CD4-positive, alpha-beta T cell (primary cell): Measurements from ENCODE around the gene KRTAP2-3. TPM values are rescaled to one million over a fixed set of nuclear protein-coding genes. Genes with fewer than 3 reads are reported as not detected.
"Not testable (repeated sequence)": the region's sequence is repeated elsewhere in the genome, so short reads cannot be mapped to it uniquely, and the experiment has no call there.

Source experiments
- ATAC-seq: fragments of 200-7000 bp; cut with Tn5 transposase; one replicate; pipeline ENCODE4 v1.10.0; 2022; ENCODE audit warnings: mild to moderate bottlenecking; ENCODE audit not compliant: poor library complexity
- CTCF ChIA-PET: fragments of 350-600 bp; sonication (Branson Sonifier 250); formaldehyde crosslinking; loops from one replicate; lab custom pipeline; 2021; ENCODE audit warnings: antibody characterized with exemption, inconsistent platforms; lab: Charles Lee
- POLR2A ChIA-PET: fragments of 350-600 bp; sonication (Branson Sonifier 250); formaldehyde crosslinking; loops from one replicate; lab custom pipeline; 2021; ENCODE audit warnings: antibody characterized with exemption, inconsistent platforms; lab: Charles Lee
- DNase-seq, 14 experiments: peaks; one replicate each; pipeline ENCODE4 v3.0.0-alpha.2; 2013 to 2020; ENCODE audit warnings: mixed read lengths in 2 of 14
- H3K27ac ChIP-seq, 2 donors: one replicate each; pipeline versions ENCODE4 v1.5.1 to v1.7.0; 2013; ENCODE audit warnings: low read length in 2 of 2, low read depth in 1 of 2, mild to moderate bottlenecking in 1 of 2
- H3K27me3 ChIP-seq, 2 experiments: 1 replicate in 1 of 2; 2 replicates in 1 of 2; pipeline versions ENCODE4 v1.6.1 to v1.7.0; 2013; ENCODE audit warnings: low read length in 2 of 2, control low read depth in 1 of 2, mild to moderate bottlenecking in 1 of 2, moderate library complexity in 1 of 2; ENCODE audit not compliant: insufficient read depth in 2 of 2, control insufficient read depth in 1 of 2
- H3K36me3 ChIP-seq: one replicate; pipeline ENCODE4 v1.6.1; 2013; ENCODE audit warnings: low read length, control low read depth; ENCODE audit not compliant: insufficient read depth
- H3K4me1 ChIP-seq: one replicate; pipeline ENCODE4 v1.6.1; 2013; ENCODE audit warnings: low read length, control low read depth; ENCODE audit not compliant: insufficient read depth
- H3K4me3 ChIP-seq: one replicate; pipeline ENCODE4 v1.5.1; 2013; ENCODE audit warnings: mild to moderate bottlenecking, low read length, moderate library complexity
- H3K9me3 ChIP-seq, 2 experiments: 1 replicate in 1 of 2; 2 replicates in 1 of 2; pipeline versions ENCODE4 v1.6.1 to v1.7.0; 2013; ENCODE audit warnings: low read length in 2 of 2, mild to moderate bottlenecking in 2 of 2, control low read depth in 1 of 2, moderate library complexity in 1 of 2; ENCODE audit not compliant: control insufficient read depth in 1 of 2, insufficient read depth in 1 of 2
- H3K27ac Mint-ChIP-seq: one replicate; pipeline ENCODE4 v1.8.0; 2020; ENCODE audit warnings: mixed read lengths
- H3K27me3 Mint-ChIP-seq: one replicate; pipeline ENCODE4 v1.8.0; 2021; ENCODE audit warnings: mixed read lengths
- H3K36me3 Mint-ChIP-seq: one replicate; pipeline ENCODE4 v1.8.0; 2021; ENCODE audit warnings: low read depth, mixed read lengths
- H3K4me1 Mint-ChIP-seq: one replicate; pipeline ENCODE4 v1.8.0; 2021; ENCODE audit warnings: low read depth, mixed read lengths
- H3K4me3 Mint-ChIP-seq: one replicate; pipeline ENCODE4 v1.8.0; 2020; ENCODE audit warnings: mild to moderate bottlenecking, mixed read lengths
- H3K9me3 Mint-ChIP-seq: one replicate; pipeline ENCODE4 v1.8.0; 2020; ENCODE audit warnings: mixed read lengths
- CTCF ChIP-seq: fragments of 200-600 bp; IDR thresholded peaks from one replicate; pipeline ENCODE4 v1.8.0; 2022; ENCODE audit warnings: antibody characterized with exemption, mild to moderate bottlenecking
- intact Hi-C, 2 experiments: fragments of 100-400 bp; cut with DNase I in 1 of 2; cut with micrococcal nuclease in 1 of 2; formaldehyde crosslinking; loops; one replicate each; pipeline versions ENCODE4 v1.15.1 to v1.9.0; 2023 to 2025; cut with DNase I, micrococcal nuclease
- polyA plus RNA-seq, 2 donors: library from polyadenylated mRNA; unstranded; fragments of 120-200 nt; gene quantifications; one replicate each; pipeline ENCODE4 v1.2.1, GENCODE V29; 2013
- total RNA-seq, 174 experiments: library from RNA in 2 of 174; stranded (reverse) in 2 of 174; gene quantifications; one replicate each; pipeline ENCODE4 v1.2.3 and lab custom pipeline; 2021 to 2026

The KRTAP2-3 gene
- total RNA-seq (not detected), total RNA-seq (lab: John Stamatoyannopoulos, UW) (0 reads per million in 172 experiments)
- polyA plus RNA-seq (2013, experiment 1 of 2) = not detected
- polyA plus RNA-seq (2013, experiment 2 of 2) = not detected

GRCh38 chr17:41060052-41060604 lies at the start of gene KRTAP2-3:
Gene KRTAP2-3 (minus strand): TSS chr17:41060114. CDS start chr17:41060050, 64 bp downstream.
- ChIA-PET CTCF (no interaction called here), POLR2A (no interaction called here)
- Mint-ChIP-seq H3K4me1 (no peaks in the 10 kb centered on the region), H3K9me3 (peaks cover 7% of the 10 kb centered on the region), H3K27me3 (peaks cover 74% of the 10 kb centered on the region), H3K36me3 (no peaks in the 10 kb centered on the region), H3K27ac (no peak within 1 kb of the TSS), H3K4me3 (no peak within 1 kb of the TSS)
- no peaks in the 10 kb centered on the region for H3K9me3 ChIP-seq
- no peak within 1 kb of the TSS for H3K4me3 ChIP-seq
- H3K4me1 ChIP-seq = no peaks in the 10 kb centered on the region
- no peaks in the 10 kb centered on the region for H3K36me3 ChIP-seq
- DNase-seq (no peak), ATAC-seq (no peak)
- TF ChIP-seq CTCF = no peak
- H3K27me3 ChIP-seq = peaks cover 0 to 10% of the 10 kb centered on the region in 2 experiments
- intact Hi-C loops = no loop called here
- no peak within 1 kb of the TSS for H3K27ac ChIP-seq

- CTCF ChIA-PET, DNase-seq, POLR2A ChIA-PET, H3K9me3 Mint-ChIP-seq, intact Hi-C loops, H3K36me3 ChIP-seq, H3K4me3 Mint-ChIP-seq, H3K4me3 ChIP-seq, H3K27me3 ChIP-seq, H3K4me1 Mint-ChIP-seq, H3K9me3 ChIP-seq, H3K36me3 Mint-ChIP-seq, H3K4me1 ChIP-seq, ATAC-seq, H3K27ac Mint-ChIP-seq, H3K27ac ChIP-seq: not testable (repeated sequence)
- peaks cover 14% of the 10 kb centered on the region for H3K27me3 Mint-ChIP-seq
These were observed 48.9 kb upstream of the KRTAP2-3 start for GRCh38 chr17:41108728-41109386.

GRCh38 chr17:41107941-41108450 lies 48.1 kb upstream of the KRTAP2-3 start:
- Histone ChIP-seq H3K9me3 (no peaks in the 10 kb centered on the region), H3K27me3 (no peaks in the 10 kb centered on the region), H3K36me3 (no peaks in the 10 kb centered on the region), H3K27ac (no peak overlapping the region), H3K4me1 (no peaks in the 10 kb centered on the region), H3K4me3 (no peak overlapping the region)
- ATAC-seq (no peak), DNase-seq (no peak)
- CTCF ChIA-PET = no interaction called here
- Mint-ChIP-seq H3K36me3 (no peaks in the 10 kb centered on the region), H3K9me3 (no peaks in the 10 kb centered on the region), H3K27ac (no peak overlapping the region), H3K4me1 (peaks cover 7% of the 10 kb centered on the region), H3K27me3 (peaks cover 14% of the 10 kb centered on the region), H3K4me3 (no peak overlapping the region)
- intact Hi-C loops = loop anchor here in 1 of 2 experiments (1.0 kb wide), 1 partner anchor 21 kb away; no protein-coding TSS in a partner anchor
- POLR2A ChIA-PET = no interaction called here
- TF ChIP-seq CTCF = no peak

GRCh38 chr17:41105347-41105746 lies 45.4 kb upstream of the KRTAP2-3 start, which contains the start of gene KRTAP4-9:
Gene KRTAP4-9 (plus strand): TSS chr17:41105389. CDS start chr17:41105389, 0 bp downstream.
- H3K4me3 ChIP-seq, H3K27ac Mint-ChIP-seq, DNase-seq, H3K36me3 ChIP-seq, H3K4me3 Mint-ChIP-seq, CTCF ChIA-PET, ATAC-seq, H3K27me3 ChIP-seq, H3K27ac ChIP-seq, H3K4me1 ChIP-seq, H3K9me3 Mint-ChIP-seq, intact Hi-C loops, H3K9me3 ChIP-seq, POLR2A ChIA-PET, H3K36me3 Mint-ChIP-seq: not testable (repeated sequence)
- peaks cover 14% of the 10 kb centered on the region for H3K4me1 Mint-ChIP-seq
- H3K27me3 Mint-ChIP-seq = peaks cover 14% of the 10 kb centered on the region

GRCh38 chr17:41104386-41105038 lies 44.6 kb upstream of the KRTAP2-3 start:
- H3K9me3 Mint-ChIP-seq, H3K9me3 ChIP-seq, H3K27me3 ChIP-seq, DNase-seq, H3K4me1 ChIP-seq, CTCF ChIA-PET, H3K4me3 Mint-ChIP-seq, H3K36me3 Mint-ChIP-seq, H3K27ac Mint-ChIP-seq, H3K4me3 ChIP-seq, ATAC-seq, H3K27ac ChIP-seq, POLR2A ChIA-PET, H3K36me3 ChIP-seq: not testable (repeated sequence)
- H3K27me3 Mint-ChIP-seq = peaks cover 14% of the 10 kb centered on the region
- peaks cover 23% of the 10 kb centered on the region for H3K4me1 Mint-ChIP-seq
- intact Hi-C loops = loop anchor here in 1 of 2 experiments (5.0 kb wide), 1 partner anchor 218 kb away; no protein-coding TSS in a partner anchor
